Stimulated activated CD8-positive, alpha-beta memory T cell treated with anti-CD3 and anti-CD28 coated beads, Interleukin-15, amount 100 ng/mL, for 4 hours (primary cell): ENCODE measurements around the gene RABGGTA.

Experiments
- DNase-seq, 2 donors: peaks; one replicate each; pipeline ENCODE4 v3.0.0-alpha.2; 2020; ENCODE audit warnings: low read depth in 2 of 2

The RABGGTA gene

DNA sequence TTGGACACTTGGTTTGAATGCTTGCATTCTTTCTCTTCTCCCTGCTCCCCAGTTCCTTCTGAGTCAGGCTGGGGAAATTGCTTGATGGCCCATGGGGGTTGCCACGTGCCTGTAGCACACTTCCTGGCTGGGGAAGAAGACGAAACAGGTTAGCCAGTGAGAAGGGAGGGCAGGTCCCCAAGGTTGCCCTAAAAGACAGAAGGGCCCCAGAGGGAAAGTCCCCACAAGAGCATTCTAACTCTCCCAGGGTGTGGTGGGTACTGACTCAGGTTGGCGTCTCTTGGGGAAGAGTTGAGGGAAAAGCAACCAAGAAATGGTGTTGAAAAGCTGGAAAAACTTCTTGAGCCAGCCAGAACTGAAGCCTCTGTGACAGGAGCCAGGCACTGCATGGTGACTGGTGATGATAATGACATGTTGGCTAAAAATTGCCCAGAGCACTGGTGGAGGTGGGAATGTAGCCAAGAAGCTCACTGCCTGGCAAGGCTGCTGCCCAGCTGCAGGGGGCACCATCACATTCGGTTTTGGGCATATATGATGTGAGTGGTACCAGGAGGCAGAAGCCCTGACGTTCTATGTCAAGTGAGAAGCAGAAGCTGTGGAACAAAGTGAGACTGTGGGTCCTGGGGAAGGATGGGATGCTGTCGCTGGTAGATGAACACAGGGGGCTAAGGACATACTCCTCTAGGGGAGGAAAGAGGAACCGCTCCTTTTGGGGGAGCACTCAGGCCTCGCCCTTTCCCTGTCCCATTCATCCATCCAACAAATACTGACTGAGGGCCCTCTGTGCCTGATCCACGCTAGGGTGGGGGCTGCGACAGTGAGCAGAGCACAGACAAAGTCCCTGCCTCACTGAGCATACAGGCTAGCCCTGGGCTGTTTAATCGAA lies 8.1 kb upstream of the RABGGTA start:
- peak in 1 of 2 donors; percentile 19 for DNase-seq

DNA sequence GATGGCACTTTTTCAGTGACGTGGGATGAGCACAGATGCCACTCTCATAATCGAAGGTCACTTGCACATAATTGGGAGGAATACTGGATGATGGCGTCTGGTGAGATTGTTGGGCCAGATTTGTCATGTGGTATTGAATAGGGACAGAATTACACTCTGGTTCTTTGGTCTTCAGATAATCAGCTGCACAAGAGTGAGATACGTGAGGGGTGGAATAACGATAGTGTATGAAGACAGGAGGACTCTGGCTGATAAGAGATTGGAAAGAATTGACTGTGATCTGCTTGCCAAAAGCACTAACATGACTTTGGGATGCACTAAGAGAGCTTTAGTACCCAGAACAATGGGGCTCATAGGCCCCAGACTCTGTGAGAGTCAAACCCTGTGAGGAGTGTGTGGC lies 7.0 kb upstream of the RABGGTA start:
- no peak for DNase-seq

DNA sequence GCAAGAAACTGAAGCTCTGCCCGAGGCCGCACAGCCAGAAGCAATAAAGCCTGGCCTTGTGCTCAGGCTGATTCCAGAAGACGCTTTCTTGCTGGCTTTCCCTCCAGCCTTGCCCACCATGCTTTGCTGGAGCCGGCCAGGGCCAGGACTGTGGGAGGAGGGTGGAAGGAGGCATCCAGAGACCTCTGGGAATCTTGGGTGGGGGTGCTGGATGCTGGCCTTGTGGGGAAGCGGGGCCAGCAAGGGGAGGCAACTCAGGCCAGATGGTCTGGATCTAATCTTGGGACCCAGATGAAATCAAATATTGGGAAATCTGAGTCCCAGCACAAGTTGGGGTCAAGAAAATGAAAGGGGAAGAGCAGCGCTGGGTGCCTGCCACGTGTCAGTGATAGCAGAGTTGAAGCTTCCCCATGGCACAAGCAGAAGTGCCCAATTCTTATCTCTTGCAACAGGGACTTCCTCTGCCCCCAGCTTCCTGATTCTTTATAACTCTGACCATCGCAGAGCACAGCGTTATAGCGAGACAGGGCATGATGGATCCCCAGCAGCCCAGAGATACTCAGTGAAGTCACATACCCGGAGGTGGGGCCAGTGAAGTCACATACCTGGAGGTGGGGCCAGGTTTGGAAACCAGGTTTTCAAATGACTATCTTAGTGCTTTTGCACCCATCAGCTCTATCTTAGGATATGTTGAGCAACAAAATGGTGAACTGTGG lies 6.4 kb upstream of the RABGGTA start:
- no peak for DNase-seq

DNA sequence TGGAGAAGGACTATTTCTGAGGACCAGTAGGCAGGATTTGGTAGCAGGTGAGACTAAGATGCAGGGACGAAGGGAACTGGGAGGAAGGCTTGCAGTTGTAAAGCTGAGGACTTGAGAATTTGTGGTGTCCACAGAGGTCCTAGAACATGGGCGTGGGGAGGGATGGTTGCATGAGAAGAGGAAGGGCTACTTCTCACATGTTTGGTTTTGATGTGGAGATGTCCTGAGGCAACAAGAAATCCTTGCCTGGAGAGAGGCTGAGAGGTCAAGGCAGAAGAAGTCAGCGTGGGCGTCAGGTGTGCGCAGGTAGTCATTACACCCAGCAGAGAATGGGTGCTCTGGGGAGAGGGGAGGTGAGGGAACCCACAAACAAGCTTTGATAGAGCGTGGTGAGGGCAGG lies 5.7 kb upstream of the RABGGTA start:
- DNase-seq: no peak

DNA sequence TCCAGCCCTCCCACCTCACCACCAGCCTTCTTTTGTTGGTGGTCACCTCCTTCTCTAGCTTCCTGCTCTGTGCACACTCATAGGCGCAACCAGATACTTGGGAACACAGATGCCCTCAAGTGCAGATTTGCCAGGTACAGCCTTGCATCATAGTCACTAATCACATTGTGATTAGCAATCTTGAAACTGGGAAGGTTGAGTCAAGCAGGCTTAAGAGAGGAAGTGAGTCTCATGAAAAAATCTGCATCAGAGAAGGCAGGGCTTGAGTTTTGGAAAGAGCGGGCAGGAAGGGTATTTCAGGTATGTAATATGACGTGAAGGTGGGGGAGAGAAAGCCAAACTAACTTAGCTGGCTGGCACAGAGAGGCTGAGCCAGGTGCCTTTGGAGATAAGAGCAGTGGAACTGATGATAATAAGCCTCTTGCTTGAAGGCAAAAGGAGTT lies 2.7 kb upstream of the RABGGTA start:
- DNase-seq: peak in 1 of 2 donors; percentile 24

DNA sequence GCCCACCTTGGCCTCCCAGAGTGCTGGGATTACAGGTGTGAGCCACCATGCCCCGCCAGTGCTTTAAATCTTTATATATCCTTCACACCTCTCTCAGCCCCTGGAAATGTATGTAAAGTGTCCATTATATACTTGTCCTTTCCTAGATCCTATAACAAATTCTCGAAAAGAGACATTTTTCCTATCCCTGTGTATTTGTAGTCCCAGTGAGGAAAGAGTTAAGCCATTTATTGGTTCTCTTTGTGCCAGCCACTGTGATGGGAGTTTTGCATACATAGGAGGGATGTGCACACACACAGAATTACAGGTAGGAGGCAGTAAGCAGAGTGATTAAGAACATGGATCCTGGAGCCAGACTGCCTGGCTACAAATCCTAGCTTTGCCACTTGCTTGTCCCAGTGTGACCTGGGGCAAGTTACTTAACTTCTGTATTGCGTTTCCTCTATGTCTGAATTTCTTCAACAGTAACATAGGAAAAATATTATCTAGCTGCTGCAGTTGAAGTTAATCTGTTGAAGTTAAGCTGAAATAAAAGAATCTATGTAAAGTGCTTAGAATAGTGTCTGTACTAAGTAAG lies 2.1 kb upstream of the RABGGTA start:
- DNase-seq: no peak

DNA sequence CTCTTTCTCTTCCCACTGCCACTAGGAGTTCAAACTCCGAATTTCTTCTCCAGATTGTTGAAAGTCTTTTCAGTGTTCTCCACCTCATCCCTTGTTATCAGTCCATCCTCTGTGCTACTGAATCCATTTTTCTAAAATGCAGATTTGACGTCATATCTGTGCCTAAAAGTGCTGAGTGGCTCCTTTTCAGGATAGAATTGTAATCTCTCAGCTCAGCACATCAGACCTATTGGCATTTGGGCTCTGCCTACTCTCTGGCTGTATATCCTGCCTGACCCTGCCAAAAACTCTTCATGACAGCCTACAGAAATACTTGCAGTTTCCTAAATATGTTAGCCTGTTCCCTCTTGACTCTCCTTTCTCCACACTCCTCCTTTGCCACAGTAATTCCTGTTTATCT lies 1.1 kb upstream of the RABGGTA start:
- no peak for DNase-seq

DNA sequence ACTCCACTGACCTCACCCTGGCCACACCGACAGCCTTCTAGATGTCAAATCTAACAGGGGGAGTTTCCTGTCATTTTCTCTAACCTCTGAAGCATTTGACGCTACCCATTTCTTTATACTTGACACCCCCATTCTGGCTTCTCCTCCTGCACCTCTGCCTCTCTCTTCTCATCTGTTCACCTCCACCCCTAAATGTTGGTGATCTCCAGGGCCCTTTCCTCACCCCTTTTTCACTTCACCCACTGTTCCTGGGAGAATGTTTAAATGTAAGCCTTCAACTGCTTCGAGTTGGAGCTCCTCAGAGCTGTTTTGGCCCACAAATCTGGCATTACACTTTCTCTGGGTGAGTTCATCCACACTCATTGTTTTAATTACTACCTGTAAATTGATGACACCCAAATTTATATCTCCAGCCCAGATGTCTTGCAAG lies 452 bp upstream of the RABGGTA start:
- no peak for DNase-seq

DNA sequence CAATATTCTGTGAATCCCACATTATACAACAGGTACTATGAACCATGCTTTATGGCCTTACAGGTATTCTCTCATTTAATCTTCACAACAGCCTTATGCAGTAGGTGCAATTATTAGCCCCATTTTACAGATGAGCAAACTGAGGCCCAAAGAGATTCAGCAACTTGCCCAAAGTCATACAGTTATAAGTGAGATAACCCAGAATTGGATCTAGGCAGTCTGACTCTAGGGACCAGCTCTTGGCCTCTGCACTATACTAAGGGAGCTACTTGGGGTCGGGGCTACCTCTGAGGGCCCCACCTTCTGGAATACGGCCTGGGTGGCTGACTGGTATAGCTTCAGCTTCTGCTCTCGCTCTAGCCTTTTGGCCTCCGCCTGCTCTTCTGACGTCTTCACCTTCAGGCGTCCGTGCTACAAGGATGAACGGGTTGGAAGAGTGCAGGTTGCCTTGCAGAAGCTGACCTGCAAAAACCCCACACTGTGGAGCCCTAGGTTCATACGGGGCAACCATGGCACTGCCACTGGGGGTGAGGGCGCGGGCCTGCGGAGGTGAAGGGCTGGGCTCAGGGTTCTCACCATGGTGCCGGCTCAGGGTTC lies 762 bp downstream of the RABGGTA start:
- no peak for DNase-seq

DNA sequence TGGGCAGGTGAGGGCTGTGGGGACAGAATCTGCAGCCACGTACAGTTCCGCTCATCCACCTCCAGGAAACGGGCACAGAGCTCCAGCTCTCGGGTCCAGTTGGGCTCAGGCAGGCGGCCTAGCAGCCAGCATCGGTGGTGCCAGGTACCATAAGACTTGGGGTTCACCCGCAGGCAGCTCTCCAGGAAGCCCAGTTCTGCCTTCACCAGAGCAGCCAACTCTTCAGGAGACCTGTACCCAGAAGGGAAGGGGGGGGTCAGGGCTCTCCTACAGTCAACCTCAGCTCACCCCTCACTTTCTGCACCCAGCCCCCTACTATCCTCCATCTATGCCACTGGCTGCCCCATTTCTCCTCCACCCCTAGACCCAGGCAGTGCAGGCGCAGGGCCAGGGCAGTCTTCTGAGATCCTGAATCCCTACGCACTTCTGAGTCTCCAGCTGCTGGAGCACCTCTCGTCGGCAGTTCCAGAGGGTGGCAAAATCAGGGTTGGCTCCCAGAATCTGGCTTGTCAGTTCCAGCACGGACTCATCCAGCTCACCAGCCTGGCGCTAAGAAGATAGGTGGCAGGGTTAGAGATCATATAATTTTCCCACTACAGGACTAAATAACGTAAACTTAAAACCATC lies 1.4 kb downstream of the RABGGTA start:
- no peak for DNase-seq

DNA sequence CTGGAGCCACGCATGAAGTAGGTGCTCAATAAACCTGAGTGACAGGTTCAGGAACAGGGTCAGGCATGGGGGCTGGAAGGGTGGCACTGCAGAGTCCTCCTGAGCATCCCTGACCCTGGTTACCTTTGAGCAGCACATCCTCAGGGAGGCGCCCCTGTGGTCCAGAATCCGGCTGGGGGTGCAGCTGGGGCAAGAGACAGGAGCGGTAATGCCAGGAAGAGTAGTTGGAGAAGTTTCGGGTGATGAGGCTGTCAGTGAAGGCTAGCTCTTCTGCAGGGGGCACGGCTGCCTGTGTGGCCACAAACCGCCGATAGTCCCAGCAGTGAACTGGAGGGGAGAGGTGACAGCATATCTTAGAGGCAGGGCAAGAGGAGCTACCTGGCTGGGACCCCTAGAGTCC lies 2.0 kb downstream of the RABGGTA start:
- DNase-seq: no peak

DNA sequence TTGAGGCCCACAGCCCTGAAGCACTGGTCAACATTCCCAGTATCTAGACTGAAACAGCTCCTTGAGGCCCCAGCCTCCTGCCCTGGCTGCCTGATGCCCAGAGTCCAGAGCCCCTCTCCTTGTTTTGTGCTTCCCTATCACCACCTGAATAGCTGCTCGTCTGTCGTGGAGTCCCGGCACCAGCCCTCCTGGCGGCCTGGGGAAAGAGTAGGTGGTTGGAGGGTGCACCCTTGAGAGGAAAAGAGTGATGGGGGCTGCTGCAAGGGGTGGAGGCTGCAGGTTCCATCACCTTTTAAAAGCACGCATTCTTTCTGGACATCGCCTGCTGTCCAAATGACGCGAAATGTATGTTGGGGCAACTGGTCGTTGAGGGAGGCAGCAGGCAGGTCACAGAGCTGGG lies 3.2 kb downstream of the RABGGTA start:
- DNase-seq: no peak

DNA sequence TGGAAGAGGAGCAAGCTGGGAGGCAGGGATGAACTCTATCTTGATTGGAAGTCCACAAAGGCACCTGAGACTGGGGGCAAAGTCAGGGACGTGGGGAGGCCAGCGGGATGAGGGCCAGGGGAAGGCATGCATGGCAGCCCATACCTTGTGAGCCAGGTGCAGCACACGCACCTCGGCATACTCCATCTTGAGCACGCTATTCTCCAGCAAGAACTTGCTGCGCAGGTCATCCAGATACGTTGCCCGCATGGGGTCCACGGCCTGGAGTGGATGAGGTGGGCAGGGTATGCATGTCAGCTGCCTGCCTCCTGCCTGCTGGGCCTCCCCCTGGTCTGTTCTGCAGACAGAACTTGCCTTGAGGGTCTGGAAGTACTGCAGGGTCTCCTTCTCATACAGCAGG lies 3.9 kb downstream of the RABGGTA start:
- DNase-seq: no peak

DNA sequence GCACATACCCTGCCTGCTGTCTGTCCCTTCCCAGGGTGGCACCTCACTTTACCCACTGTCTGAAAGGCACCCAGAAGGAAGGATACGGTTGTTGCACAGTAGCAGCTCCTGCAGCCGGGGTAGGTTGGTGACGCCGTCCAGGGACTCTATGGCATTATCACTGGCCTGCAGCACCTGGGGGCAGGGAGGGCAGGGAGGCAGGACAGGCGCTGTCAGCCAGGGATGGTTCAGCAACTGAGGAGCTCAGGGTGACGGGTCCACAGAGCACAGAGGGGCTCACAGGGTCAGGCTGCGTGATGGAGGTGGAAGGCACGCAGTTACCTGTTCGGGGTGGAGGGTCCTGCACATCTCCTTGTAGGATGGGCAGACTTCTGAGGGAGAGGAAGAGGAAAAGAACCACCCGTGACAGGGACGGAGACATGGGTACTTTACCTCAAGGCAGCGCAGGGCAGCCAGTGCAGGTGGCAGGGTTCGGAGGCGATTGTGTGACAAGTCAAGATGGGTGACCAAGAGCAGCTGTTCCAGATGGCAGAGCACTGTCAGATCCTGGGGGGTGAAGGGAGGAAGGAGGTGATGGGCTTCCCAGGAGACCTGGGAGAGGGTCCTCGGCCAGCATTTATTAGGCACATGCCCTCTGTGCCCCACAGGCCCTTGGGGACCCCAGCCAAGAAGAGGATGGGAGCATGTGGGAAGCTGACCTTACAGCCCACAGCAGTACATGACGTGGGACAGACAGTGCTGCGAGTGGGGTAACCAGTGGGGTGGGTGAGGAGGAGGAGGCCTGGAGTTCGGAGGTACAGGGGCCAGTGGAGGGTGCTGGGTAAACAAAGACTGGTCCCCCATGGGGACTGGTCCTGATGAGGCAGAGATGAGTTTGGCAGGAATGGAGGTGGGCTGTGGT lies 4.8 kb downstream of the RABGGTA start:
- DNase-seq: no peak

DNA sequence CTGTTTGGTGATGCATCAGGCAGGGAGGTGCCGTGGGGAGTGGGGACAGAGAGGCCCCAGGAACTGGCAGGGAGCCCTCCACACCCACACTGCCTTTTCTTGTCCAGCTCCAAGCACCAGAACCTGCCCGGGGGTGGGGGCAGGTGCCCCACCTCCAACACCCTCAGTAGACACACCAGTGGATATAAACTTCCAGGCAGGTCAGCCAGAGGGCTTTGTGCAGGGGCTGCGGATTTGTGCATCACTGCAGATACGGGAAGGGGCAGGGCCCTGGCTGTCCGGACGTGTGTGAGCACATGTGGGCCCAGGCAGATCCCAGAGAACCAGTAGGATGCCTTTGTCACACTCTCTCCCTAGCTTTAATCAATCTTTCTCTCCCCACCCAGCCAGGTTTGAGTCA lies 7.1 kb downstream of the RABGGTA start:
- DNase-seq: no peak

DNA sequence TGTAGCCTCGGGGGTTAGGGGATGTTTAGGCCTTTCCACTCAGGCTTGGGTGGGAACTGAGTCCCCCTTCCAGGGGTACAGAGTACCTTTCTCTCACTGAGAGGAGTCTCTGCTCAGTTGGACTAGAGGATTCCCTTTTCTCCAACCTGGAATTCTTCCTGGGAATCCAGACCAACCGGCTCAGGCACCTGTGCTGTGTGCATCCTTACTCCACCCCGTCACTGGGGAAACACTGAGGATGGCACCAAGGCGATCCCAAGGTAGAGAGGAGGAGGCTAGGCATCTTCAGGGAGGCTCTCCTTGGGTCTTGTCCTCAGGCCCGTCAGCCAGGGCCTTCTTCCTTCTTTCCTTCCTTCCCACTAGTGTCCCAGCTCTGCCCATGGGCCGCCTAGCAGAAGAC lies 7.5 kb downstream of the RABGGTA start:
- no peak for DNase-seq

DNA sequence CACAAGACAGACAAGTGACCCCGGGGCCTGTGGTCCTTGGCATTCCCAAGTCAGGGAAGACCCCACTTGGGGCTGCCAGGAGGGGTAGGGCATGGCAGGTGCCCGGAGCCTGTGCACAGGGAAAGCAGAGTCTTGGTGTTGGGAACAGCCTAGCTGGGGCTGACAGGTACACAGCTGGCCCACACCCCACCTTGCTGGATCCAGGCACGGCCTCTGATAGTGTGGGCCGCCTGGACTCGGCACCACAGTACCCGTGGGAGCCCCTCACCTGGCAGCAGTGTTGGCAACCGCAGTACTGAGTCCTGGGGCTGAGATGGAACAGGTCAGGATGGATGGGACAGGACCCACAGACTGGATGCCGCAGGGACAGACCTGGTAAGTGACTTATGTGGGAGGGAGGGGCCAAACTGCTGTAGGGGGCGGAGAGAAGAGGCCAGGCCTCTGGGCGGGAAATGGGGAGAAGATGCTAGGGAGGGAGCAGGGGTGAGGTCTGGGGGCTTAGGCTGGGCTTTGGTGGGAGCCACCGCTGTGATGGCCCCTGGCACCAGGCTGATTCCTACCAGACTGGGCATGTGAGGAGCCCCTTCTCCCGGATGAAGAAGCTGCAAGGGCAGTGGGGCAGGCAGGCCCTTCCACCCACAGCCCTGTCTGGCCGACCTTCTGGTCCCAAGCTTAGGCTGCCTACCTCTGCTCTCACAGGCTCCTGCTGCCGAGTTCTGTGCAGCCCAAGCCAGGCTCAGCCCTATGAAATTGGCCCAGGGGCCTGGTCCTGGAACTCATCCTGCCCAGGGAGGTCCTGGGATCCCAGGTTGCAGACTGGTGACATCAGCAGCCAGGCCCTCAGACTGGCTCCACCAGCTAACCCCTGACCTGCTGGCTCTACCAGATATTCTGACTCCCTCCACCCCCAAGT lies 8.3 kb downstream of the RABGGTA start, which contains the start of gene TGM1:
Gene TGM1, minus strand, starts transcription at position 357 of the 913 bp plus-strand sequence. CDS start 825 bp downstream, outside the sequence.
- no peak for DNase-seq

DNA sequence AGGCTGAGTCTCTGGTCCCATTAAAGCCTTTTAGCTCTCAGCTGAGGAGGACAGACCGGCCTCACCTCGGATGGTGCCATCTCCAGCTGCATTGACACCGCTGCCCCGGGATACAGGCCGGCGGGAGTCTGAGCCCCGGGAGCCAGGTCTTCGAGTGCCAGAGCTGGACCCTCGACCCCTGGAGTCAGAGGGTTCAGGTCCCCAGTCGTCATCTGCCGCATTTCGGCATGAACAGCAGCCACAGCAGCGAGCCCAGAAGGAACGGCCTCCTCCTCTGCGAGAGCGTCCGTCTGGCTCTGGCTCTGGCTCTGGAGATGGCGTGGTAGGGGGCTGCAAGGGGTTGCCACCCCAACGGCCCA lies 9.4 kb downstream of the RABGGTA start:
- DNase-seq: no peak

DNA sequence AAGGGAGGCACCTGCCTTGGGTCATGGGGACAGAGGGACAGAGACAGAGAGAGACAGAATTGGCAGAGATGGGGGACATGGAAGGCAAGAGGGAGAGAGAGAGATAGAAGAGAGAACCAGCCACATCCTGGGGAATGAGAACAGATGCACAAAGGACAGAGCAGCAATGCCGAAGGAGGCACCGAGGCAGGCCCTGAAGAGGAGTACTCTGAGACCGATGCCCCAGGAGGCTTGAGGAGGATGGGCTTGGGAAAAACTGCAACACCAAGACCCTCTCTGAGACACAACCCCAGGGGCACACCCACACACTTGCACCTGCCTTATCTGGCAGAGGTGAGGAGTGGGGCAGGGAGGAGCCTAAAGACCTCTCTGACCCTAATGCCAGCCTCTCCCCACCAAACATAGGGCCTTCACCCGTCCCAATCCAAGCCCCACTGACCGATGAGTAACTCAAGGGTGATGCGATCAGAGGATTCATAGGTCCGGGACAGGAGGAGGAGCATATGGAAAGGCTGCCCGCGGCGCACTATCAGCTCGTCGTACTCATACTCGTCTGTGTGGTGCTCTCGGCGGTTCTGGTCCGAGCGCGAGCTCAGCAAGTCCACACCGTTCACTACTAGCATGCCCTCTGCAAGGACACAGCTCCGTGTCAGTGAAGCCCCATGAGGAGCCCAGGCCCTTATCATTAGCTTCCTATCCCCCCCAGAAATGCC lies 10.0 kb downstream of the RABGGTA start:
- DNase-seq: no peak
